ENCODE data around the gene AKR1C2.

DNA sequence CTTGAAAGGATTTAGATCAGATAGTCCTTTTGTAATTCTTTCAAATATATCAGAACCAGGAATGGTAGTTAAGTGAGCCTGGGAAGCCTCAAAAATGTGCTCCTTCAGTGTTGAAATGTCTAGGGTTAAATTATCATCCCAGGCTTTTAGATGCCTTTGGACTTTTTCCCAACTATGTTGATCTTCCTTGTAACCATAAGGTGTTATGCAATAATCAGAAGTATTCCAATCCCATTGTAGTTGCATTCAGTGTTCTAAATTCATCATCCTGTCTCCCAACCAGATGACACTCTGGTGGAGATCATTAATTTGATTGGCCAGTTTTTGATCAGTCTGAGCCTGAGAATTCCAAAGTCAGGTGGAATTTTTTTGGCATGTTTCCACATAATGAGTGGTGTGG is 35.1 kb upstream of the AKR1C2 start:
- TF ChIP-seq, protein P1, sequence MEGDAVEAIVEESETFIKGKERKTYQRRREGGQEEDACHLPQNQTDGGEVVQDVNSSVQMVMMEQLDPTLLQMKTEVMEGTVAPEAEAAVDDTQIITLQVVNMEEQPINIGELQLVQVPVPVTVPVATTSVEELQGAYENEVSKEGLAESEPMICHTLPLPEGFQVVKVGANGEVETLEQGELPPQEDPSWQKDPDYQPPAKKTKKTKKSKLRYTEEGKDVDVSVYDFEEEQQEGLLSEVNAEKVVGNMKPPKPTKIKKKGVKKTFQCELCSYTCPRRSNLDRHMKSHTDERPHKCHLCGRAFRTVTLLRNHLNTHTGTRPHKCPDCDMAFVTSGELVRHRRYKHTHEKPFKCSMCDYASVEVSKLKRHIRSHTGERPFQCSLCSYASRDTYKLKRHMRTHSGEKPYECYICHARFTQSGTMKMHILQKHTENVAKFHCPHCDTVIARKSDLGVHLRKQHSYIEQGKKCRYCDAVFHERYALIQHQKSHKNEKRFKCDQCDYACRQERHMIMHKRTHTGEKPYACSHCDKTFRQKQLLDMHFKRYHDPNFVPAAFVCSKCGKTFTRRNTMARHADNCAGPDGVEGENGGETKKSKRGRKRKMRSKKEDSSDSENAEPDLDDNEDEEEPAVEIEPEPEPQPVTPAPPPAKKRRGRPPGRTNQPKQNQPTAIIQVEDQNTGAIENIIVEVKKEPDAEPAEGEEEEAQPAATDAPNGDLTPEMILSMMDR (IDR thresholded peaks at IDR 0.05) = no peak
- no peak for TF ChIP-seq POLR2A (IDR thresholded peaks at IDR 0.05)

Data from adrenal gland (tissue), 5 donors.